ENCODE data around the gene SNED1.

SNED1 gene

DNA sequence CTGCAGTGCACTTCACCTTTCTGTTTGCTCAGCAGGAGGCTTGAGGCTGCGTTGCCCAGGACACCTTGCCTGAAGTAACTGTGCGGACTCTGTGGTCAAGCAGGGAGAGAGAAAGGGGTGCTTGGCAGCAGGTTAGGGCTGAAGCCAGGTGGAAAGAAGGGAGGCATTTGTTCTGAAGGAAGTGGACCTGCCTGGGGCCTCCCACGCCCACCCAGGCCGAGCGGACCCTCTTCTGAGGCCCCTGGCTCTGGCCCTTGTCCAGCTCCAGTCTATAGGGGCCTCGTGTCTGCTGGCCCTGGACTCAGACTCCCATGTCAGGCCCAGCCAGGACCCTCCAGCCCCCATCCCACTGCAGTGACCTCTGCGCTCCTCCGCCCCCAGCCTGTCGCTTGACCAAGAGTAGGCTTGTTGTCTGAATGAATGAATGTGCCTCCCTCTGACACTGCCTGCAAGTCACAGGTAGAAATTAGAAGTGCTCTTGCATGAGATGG is 2.5 kb downstream of the SNED1 start:
- TF ChIP-seq SIN3A (IDR thresholded peaks at IDR 0.05; ENCODE audit: borderline replicate concordance, insufficient read depth, low read length) (no peak), FOXP2 (optimal IDR thresholded peaks at IDR 0.05; ENCODE audit: borderline replicate concordance, extremely low read depth, extremely low read length, insufficient read depth) (no peak), TAF1 (IDR thresholded peaks at IDR 0.05; ENCODE audit: borderline replicate concordance, insufficient read depth, low read length) (no peak), REST (IDR thresholded peaks at IDR 0.05; ENCODE audit: insufficient read depth in 1 of 2, low read depth in 2 of 2, low read length in 2 of 2) (no peak), POLR2AphosphoS5 (IDR thresholded peaks at IDR 0.05; ENCODE audit: low read depth, low read length) (no peak)

GRCh38 chr2:241001413-241002274 is 3.2 kb downstream of the SNED1 start:
- no peak for TF ChIP-seq REST (IDR thresholded peaks at IDR 0.05; ENCODE audit: insufficient read depth in 1 of 2, low read depth in 2 of 2, low read length in 2 of 2)
- no peak for TF ChIP-seq TAF1 (IDR thresholded peaks at IDR 0.05; ENCODE audit: borderline replicate concordance, insufficient read depth, low read length)
- no peak for TF ChIP-seq FOXP2 (optimal IDR thresholded peaks at IDR 0.05; ENCODE audit: borderline replicate concordance, extremely low read depth, extremely low read length, insufficient read depth)
- no peak for TF ChIP-seq SIN3A (IDR thresholded peaks at IDR 0.05; ENCODE audit: borderline replicate concordance, insufficient read depth, low read length)
- no peak for TF ChIP-seq POLR2AphosphoS5 (IDR thresholded peaks at IDR 0.05; ENCODE audit: low read depth, low read length)

DNA sequence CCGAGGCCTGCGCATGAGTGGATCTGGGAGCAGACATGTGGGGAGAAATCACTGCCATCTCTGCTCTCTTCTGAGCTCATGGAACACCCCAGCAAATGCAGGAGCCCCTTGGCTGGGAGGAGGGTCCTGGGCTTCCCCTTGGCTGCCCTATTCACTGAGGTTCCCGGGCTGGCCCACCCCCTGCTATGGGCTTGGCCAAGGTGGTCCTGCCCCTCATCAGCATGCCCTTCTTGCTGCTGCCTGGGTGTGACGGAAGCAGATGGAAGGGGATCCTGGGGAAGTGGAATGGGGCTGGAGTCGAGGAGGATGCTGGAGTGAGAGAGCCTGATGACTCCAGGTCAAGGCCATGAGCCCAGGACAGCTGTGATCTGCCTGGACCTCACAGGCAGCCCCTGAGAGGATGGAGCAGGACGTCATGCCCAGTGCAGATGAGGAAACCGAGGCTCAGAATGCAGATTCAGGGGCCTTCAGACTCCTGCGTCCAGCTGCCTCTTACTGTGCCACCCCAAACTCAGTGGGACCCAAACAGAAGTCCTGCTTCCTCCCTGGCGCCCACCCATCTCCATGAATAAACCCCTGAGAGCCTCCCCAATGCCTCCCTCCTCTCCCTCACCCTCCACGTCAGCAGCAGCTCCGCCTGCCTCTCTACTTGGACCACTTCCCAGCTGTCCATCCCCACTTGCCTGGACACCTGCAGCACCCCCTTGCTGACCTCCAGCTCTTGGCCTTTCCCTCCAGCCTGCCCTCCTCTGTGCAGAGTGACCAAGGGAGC is 4.0 kb downstream of the SNED1 start:
- TF ChIP-seq REST (IDR thresholded peaks at IDR 0.05; ENCODE audit: insufficient read depth in 1 of 2, low read depth in 2 of 2, low read length in 2 of 2) (no peak), FOXP2 (optimal IDR thresholded peaks at IDR 0.05; ENCODE audit: borderline replicate concordance, extremely low read depth, extremely low read length, insufficient read depth) (no peak), POLR2AphosphoS5 (IDR thresholded peaks at IDR 0.05; ENCODE audit: low read depth, low read length) (no peak), TAF1 (IDR thresholded peaks at IDR 0.05; ENCODE audit: borderline replicate concordance, insufficient read depth, low read length) (no peak), SIN3A (IDR thresholded peaks at IDR 0.05; ENCODE audit: borderline replicate concordance, insufficient read depth, low read length) (no peak)

- no peak for TF ChIP-seq TAF1 (IDR thresholded peaks at IDR 0.05; ENCODE audit: borderline replicate concordance, insufficient read depth, low read length)
- no peak for TF ChIP-seq FOXP2 (optimal IDR thresholded peaks at IDR 0.05; ENCODE audit: borderline replicate concordance, extremely low read depth, extremely low read length, insufficient read depth)
- no peak for TF ChIP-seq POLR2AphosphoS5 (IDR thresholded peaks at IDR 0.05; ENCODE audit: low read depth, low read length)
- TF ChIP-seq REST (IDR thresholded peaks at IDR 0.05; ENCODE audit: insufficient read depth in 1 of 2, low read depth in 2 of 2, low read length in 2 of 2) = no peak
- no peak for TF ChIP-seq SIN3A (IDR thresholded peaks at IDR 0.05; ENCODE audit: borderline replicate concordance, insufficient read depth, low read length)
Observed at GRCh38 chr2:241003047-241003360, 4.6 kb downstream of the SNED1 start.
